Measurements from ENCODE around the gene FAF1.
A peak's percentile ranks its signal among the peaks of the same experiment; 100 is the strongest.

FAF1 gene

DNA sequence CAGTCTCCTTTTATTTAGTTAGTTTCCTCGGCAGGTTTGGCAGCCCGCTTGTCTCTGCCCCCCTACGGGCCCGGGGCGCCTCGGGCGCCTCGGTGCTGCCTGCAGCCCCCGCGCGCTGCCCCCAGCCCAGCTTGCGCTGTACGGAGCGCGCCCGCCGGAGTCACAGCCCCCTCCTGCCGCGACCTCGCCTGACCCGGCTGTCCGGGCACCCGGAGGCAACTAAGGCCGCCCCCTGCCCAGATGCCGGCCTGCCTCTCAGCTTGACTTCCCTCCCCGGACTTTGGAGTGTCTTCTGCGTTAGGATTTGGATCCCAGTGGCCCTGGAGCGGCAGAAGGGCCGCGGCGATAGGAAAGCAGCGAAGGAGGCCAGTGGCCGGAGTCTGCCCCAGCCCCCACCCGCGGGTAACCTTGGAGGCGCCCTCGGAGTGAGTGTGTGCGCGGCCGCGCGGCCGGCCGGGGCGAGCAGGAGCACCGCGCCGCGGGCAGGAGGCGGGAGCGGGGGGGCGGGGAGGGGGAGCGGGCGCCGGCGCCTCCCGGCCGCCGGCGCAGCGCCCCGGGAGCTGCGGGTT lies 17.6 kb upstream of the FAF1 start:
- no peak for DNase-seq

DNA sequence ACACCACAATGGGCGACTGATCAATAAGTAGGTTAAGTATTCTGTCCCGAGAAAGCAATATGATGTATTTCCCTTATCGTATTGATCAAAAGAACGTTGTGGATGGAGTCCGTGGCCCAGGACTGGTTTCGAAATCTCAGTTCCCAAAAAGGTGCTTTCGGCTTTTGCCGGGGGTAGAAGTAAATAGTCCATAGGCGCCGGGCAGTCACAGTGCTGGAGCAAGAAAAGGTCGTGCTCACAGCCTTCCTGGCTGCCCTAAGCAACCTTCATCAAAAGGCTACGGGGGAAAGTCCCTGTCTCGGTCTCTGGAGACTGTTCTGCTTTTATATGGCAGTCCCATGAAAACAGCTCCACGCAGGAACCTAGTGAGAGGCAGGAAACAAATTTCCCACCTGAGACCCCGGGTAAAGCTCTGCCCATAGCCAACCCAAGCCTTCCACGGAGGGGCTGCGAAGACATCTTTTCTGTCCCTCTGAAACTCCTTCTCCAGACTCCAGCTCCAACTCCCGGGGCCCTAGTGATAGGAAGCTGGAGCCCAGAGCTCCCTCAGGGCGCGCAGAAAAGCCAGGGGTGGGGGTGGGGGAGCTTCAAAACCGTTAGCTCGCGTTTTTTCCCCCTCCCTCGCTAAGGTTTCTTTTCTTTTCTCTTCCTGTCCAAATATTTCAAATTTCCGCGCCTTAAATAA lies 17.0 kb upstream of the FAF1 start:
- no peak for DNase-seq

DNA sequence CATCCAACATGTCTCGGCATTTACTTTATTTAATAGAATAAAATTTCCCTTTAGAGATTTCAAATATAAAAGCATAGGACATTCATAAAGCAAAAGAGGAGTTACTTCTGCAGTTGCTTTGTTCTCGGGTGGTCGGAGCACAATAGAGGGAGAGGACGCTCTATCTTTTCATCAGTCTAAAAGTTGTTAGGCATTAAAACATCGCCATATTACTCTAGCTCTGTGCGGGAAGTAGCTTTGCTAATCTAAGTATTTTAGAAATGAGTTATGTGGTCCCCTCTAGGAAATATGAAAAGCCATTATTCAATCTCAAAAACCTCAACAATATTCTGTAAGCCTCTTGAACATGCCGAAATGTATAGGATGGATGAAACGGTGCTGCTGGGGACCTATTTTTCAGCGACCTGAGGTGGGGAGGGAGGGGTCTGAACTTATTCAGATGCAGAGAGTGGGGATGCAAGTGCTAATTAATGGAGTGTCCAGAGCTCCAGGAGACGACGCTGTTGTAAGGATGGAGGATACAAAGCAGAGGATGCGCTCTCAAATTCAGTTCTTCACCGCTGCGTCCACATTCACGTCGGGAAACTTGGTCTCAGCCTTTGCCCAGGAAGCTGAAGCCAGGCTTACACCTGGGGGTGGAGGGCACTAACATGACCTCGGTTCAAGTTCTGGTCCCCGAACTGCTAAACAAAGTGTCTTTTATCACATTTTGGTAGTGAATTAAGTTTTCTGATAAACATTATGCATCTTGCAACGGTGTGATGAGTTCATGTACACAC lies 16.2 kb upstream of the FAF1 start:
- no peak for DNase-seq

DNA sequence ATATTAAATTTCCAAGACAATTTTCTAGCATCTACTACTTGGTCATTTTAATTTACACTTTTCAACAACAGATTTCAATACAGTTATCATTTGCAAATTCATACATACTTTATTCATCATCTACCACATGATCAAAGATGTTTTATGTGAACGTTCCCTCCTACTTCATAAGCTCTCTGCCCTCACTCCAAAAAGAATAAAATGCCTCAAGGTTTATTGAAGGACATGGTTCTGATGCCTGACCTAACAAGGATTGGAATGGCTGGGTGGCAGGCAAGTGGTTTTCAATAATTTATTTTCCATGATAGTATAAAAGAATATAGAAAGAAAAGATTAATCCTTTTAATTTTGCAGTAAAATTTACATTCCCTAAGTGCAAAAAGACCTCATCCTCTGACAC lies 15.4 kb upstream of the FAF1 start:
- no peak for DNase-seq

DNA sequence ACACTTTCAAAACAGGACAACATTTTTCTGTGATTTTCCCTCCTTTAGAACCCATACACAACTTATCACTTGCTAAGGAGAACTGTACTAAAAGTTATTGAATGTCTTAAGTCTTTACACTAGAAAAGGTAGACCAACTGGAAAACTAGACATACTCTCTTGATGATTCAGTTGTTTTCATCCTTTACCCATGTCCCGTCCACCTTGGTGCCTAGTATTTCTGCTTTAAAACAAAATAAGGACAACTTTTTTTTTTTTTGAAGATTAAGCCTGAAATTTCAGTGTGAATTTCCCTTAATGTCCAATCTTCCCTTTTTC lies 14.5 kb upstream of the FAF1 start:
- DNase-seq = no peak

DNA sequence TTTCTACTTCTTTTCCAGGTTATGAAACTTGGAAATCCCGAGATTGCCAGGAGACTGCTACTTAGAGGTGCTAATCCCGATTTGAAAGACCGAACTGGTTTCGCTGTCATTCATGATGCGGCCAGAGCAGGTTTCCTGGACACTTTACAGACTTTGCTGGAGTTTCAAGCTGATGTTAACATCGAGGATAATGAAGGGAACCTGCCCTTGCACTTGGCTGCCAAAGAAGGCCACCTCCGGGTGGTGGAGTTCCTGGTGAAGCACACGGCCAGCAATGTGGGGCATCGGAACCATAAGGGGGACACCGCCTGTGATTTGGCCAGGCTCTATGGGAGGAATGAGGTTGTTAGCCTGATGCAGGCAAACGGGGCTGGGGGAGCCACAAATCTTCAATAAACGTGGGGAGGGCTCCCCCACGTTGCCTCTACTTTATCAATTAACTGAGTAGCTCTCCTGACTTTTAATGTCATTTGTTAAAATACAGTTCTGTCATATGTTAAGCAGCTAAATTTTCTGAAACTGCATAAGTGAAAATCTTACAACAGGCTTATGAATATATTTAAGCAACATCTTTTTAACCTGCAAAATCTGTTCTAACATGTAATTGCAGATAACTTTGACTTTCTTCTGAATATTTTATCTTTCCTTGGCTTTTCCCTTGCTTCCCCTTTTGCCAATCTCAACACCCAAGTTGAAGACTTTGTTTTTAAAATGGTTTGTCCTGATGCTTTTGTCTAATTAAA lies 14.0 kb upstream of the FAF1 start:
- DNase-seq = no peak

DNA sequence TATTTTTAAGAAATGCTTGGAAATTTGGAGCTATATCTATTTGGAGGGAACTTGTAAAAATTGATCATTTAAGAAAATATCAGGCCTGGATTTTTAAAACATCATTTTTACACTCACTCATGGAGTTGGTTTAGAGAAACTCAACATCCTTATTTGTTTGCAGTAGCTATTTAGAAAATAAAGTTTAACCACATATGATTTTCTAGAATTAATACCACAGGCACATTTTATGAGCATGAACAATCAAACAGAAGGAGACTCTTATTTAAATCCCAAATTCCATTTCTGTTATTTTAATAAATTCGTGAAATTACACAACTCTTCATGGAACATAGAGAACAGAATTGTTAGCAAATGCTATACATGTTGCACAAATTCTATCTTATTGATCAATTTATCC lies 13.2 kb upstream of the FAF1 start:
- DNase-seq = no peak

DNA sequence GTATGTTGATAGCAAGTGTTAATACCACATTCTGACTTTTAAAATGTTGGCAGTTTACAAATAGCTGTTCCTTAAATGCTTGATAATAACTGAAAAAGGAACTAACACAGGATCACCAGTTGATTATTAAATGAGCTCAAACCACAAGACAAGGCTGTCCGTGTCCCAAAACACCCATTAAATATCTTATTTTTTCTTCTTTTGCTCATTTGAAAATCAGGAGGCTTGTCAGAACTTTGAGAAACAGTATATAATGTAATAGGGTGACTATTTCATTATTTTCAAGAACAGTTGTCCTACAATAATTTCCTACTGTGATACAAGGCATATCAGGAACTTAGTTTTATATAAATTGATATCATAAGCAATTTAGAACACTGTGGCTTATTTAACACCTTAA lies 12.7 kb upstream of the FAF1 start:
- no peak for DNase-seq

DNA sequence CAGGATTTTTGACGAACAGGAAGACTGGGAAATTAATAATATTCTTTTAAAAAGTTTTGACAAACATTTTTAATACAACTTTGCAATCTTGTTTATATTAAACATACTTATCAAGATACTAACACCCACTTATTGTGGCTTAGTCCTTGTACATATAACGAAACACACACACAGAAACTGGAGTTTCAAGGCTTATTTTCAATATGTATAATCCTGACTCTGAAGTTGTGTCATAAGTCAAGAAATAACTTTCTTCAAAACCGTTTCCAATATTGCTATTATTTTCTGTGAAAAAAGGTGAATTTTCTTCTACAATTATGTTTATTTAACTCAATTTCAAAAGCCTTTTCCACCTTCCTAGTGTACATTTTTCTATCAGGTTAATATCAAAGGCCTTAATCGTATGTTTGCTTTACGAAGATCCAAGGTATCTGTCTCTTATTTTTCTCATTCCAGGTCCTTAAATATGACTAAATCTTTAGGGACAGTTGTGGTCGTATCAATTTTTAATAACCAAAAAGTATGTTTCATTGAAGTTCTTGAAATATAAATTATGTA lies 11.8 kb upstream of the FAF1 start:
- no peak for DNase-seq

DNA sequence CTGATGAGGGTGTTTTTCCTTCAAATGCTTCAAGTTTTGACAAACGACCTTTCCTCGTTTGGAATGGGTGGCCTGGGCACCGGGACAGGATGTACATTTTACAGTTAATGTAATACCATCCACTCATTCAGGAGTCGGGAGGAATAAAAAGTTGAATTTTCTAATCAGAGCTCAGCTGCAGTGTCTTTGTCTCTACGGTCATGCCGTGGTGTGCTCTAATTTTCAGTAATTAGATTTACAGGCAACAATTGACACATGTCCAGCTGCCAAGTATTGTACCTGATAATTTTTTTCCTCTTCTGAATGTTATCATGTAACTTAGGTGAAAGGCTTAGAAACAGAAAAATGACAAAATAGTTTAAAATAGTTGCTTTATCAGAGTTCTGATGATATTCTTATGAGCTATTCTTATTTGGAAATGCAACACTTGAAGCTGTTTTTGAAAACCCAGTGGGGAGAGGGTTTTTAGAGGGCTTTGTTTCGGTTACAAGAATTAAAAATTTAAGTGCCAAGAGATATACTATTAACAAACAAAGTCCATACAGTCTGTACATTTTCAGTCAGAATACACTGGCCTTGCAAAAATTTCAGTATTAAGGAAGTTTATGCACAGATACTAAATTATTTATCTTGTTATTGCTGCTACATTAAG lies 11.0 kb upstream of the FAF1 start:
- DNase-seq = no peak

DNA sequence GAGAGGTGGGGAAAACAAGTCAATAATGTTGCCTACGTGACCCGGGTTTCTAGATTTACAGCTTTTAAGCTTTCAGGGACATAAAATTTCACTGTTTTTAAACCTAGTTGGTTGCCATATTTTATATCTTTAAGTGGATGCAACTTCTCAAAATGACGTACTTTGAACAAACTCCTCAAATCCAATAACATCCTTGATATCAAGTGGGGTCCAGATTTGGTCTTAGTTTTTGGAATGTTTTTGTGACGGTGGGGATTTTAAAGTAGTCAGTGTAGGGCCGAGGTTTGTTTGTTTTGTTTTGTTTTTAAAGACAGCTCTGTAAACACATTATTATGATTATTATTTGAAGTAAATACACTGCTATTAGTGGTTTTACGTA lies 10.4 kb upstream of the FAF1 start:
- no peak for DNase-seq

DNA sequence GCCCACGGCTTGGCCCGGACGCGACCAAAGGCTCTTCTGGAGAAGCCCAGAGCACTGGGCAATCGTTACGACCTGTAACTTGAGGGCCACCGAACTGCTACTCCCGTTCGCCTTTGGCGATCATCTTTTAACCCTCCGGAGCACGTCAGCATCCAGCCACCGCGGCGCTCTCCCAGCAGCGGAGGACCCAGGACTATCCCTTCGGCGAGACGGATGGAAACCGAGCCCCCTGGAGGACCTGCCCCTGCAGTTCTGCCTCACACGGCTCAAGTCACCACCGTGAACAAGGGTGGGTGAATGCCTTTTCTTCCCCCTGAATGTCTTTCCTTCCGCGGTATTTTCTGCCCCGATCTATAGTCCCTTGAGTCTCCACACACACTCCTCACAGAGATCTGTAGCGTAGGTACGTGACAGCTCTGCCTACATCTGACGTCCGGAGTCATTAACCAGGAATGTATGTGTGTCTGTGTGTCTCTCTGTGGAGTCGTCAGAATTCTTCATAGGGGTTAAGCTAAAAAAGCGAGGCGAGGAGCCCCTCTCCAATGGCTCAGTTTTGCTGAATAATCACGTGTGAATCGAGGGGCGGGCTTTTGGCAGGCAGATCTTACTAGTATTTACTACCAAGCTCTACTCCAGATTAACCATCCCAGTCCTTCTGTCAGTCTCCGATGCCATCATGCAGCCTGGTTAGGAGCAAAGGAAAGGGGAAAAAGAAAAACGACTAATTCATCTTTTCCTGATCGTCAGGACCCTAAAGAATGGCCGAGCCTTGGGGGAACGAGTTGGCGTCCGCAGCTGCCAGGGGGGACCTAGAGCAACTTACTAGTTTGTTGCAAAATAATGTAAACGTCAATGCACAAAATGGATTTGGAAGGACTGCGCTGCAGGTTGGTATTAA lies 9.8 kb upstream of the FAF1 start, which contains the start of gene CDKN2C:
Gene CDKN2C (plus strand): TSS at position 635 of the 898 bp plus-strand sequence. CDS start 124 bp downstream, at position 759.
- peak; percentile 53 for DNase-seq

DNA sequence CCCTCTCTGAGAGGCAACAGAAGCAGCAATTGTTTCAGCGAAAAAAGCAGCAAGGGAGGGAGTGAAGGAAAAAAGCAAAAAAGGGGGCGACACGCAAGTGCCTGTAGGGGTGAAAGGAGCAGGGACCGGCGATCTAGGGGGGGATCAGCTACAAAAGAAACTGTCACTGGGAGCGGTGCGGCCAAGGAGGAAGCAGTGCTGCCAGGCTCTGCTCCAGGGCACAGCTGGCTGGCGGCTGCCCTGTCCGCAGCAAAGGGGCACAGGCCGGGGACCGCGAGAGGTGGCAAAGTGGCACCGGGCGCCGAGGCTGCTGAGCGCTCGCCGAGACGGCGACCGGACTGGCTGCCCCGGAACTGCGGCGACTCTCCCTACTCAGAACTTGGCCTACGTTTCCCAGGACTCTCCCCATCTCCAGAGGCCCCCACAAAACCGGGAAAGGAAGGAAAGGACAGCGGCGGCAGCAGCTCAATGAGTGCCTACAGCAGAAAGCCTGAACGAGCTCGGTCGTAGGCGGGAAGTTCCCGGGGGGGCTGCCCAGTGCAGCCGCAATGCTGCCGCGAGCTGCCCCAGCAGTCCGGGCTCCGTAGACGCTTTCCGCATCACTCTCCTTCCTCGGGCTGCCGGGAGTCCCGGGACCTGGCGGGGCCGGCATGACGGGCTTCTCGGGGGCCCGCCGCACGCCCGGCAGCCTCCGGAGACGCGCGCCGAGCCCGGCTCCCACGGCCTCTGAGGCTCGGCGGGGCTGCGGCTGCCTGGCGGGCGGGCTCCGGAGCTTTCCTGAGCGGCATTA lies 8.9 kb upstream of the FAF1 start:
- no peak for DNase-seq

DNA sequence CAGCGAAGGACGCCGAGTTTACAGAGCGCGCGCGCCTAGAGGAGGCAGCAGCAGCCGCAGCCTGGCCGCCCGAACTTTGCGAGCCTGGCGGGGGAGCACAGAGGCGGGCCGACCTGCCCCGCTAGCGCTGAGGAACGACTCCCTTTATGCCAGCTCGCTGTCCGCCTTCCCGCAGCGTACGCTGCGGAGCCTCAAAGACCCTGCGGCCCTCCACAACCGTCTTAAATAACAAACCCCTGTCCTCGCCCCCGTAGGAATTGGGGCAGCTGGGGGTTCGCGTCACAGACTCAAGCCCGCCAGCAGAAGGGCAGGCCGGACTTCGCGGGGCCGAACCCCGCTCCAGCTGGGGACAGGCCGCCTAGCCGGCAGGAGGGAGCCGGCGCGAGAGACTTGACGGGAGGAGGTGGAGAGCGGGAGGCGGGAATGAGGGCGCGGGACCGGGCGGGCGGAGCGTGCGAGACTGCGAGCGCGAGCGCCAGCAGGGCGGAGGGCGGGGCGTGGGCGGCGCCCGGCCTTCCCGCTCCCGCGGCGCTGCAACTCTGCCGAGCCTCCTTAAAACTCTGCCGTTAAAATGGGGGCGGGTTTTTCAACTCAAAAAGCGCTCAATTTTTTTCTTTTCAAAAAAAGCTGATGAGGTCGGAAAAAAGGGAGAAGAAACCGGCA lies 8.2 kb upstream of the FAF1 start:
- DNase-seq = peak; percentile 69

DNA sequence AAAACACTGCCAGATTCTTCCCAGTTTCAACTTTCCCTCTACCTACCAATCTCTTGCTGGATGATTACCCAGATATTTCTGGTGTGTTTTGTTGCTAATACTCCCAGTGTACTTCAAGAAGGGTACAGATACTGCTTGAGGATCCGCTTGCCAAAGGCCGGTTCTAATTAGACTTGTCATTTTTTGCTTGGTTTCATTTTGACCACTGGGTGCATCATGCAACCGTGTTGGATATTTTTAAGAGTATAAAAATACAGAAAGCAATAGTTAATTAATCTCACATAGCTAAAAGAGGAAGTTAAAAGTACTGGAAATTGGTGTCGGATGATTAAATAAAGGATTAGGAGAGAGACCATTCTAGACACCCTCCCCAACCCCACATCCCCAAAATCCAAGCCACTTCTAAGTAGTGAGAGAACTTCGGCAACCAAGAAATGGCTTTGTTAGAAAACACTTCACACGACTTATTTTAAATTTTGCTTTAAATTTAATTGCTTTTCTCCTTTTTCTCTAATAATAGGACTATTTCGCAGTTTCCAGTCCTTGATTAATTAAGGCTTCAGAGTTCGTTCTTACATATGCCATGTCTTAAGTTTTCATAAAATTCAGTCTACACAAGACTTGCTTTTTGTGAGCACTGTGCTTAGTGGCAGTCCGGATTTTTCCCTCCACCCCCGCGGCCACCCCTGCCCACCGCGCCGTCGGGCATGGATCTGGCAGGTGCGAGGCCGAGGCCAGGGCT lies 7.5 kb upstream of the FAF1 start:
- DNase-seq = no peak

DNA sequence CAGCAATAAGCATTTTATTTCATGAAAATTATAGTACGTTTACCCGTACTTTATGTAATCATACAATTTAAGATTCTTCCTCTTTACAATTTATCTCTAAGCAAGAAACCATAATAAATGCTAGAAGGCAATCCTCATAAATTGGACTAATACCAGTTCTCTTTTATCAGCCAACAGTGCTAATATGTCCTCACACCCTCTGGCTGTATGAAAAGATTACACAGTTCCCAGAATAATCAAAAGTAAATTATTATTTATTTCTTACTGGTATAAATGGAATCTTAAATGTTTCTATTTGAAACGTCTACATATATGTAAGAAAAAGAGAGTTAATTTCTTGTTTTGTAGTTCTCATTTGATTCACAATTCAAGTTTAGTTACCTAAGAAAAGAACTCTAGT lies 6.9 kb upstream of the FAF1 start:
- no peak for DNase-seq

DNA sequence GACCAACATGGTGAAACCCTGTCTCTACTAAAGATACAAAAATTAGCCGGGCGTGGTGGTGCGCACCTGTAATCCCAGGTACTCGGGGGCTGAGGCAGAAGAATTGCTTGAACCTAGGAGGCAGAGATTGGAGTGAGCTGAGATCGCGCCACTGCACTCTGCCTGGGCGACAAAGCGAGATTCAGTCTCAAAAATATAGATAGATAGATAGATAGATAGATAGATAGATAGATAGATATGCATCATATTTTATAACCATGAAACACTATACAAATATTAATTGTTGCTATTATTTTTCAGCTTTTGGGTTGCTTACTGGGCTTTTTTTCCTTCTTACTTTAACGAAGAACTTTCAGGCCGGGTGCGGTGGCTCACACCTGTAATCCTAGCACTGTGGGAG lies 4.8 kb upstream of the FAF1 start:
- DNase-seq = no peak

DNA sequence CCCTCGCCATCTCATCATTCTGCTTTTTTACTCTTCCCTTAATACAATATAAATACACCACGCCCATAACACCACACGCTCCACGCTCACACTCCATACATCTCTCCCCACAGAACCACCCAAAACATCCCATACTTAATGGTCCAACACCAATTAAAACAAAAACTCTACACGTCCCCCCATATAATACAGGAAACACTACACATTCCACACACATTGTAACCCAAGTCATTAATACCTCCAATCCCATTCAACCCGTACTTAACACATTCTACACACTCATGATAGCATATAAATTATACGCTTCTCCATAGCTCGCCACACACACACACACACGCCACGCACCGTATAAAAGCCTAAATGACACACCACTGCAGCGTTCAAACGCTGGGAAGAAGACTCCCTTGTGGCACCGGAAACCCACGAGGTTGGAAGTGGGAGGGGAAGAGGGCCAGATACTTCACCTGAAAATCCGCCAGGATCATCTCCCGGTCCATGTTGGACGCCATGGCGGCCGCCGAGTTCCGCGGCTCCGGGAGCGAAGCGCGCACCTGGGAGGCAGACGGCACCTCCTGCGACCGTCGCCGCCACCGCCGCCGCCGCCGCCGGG lies 659 bp downstream of the FAF1 start:
- no peak for DNase-seq

DNA sequence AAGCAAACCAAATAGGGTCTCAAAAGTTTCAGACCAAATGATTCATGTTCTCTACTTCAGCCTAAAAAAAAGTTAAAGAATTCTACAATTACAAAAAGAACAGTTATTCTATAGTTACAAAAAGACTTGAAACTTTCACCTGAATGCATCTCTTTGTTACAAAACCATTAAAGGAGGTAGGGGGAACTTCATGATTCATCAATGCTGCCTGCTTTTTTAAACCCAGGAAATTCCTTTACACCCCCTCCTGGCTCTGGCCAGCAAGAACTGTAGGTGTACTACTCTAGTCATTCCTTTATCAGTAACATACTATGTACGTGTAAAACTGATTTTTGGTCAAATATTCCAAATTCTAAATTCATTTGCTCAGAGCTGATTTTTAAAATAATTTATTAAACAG lies 5.0 kb downstream of the FAF1 start:
- no peak for DNase-seq
